ENCODE data around the gene SPDYE6. TPM values are rescaled to one million over a fixed set of nuclear protein-coding genes. Genes with fewer than 3 reads are reported as not detected.
"Not testable (repeated sequence)": the region's sequence is repeated elsewhere in the genome, so short reads cannot be mapped to it uniquely, and the experiment has no call there.

Gene SPDYE6
- total RNA-seq, 1 donor from 2014 or later: not detected

GRCh38 chr7:102326157-102326889 lies 29.9 kb downstream of the SPDYE6 start:
- no peaks in the 10 kb centered on the region for H3K9me3 Mint-ChIP-seq
- H3K4me3 Mint-ChIP-seq: no peak overlapping the region
- no peaks in the 10 kb centered on the region for H3K4me1 Mint-ChIP-seq (ENCODE audit: unreplicated experiment)
- TF ChIP-seq CTCF (conservative IDR thresholded peaks at IDR 0.05): no peak
- H3K27me3 Mint-ChIP-seq: peaks cover 7% of the 10 kb centered on the region
- H3K36me3 Mint-ChIP-seq: no peaks in the 10 kb centered on the region
- DNase-seq (ENCODE audit: extremely low spot score, unreplicated experiment): peak; percentile 55
- no peak overlapping the region for H3K27ac Mint-ChIP-seq

- H3K27me3 Mint-ChIP-seq; H3K27ac Mint-ChIP-seq; H3K4me1 Mint-ChIP-seq (ENCODE audit: unreplicated experiment); H3K4me3 Mint-ChIP-seq; H3K36me3 Mint-ChIP-seq; H3K9me3 Mint-ChIP-seq: not testable (repeated sequence)
- peak; percentile 15 for DNase-seq (ENCODE audit: extremely low spot score, unreplicated experiment)
Observed at GRCh38 chr7:102325106-102325505, 31.1 kb downstream of the SPDYE6 start.

- H3K4me3 Mint-ChIP-seq: no peak overlapping the region
- peaks cover 7% of the 10 kb centered on the region for H3K27me3 Mint-ChIP-seq
- no peak for TF ChIP-seq CTCF (conservative IDR thresholded peaks at IDR 0.05)
- H3K36me3 Mint-ChIP-seq: no peaks in the 10 kb centered on the region
- no peaks in the 10 kb centered on the region for H3K4me1 Mint-ChIP-seq (ENCODE audit: unreplicated experiment)
- H3K27ac Mint-ChIP-seq: no peak overlapping the region
- DNase-seq (ENCODE audit: extremely low spot score, unreplicated experiment): no peak
- H3K9me3 Mint-ChIP-seq: no peaks in the 10 kb centered on the region
Observed at GRCh38 chr7:102323914-102324195, 32.4 kb downstream of the SPDYE6 start.

GRCh38 chr7:102322202-102322715 lies 34.0 kb downstream of the SPDYE6 start:
- H3K4me3 Mint-ChIP-seq: no peak overlapping the region
- DNase-seq (ENCODE audit: extremely low spot score, unreplicated experiment): no peak

GRCh38 chr7:102321351-102322201 lies 34.7 kb downstream of the SPDYE6 start:
- no peak for TF ChIP-seq CTCF (conservative IDR thresholded peaks at IDR 0.05)
- DNase-seq (ENCODE audit: extremely low spot score, unreplicated experiment): no peak
- peaks cover 4% of the 10 kb centered on the region for H3K27me3 Mint-ChIP-seq
- H3K4me1 Mint-ChIP-seq (ENCODE audit: unreplicated experiment): no peaks in the 10 kb centered on the region
- H3K27ac Mint-ChIP-seq: no peak overlapping the region
- no peaks in the 10 kb centered on the region for H3K9me3 Mint-ChIP-seq
- no peaks in the 10 kb centered on the region for H3K36me3 Mint-ChIP-seq
- H3K4me3 Mint-ChIP-seq: no peak overlapping the region

More at GRCh38 chr7:102322202-102322715, 34.0 kb downstream of the SPDYE6 start:
- Mint-ChIP-seq H3K27ac (no peak overlapping the region), H3K4me1 (ENCODE audit: unreplicated experiment) (no peaks in the 10 kb centered on the region), H3K9me3 (no peaks in the 10 kb centered on the region), H3K36me3 (no peaks in the 10 kb centered on the region), H3K27me3 (peaks cover 4% of the 10 kb centered on the region)
- no peak for TF ChIP-seq CTCF (conservative IDR thresholded peaks at IDR 0.05)

Data from type B pancreatic cell (in vitro differentiated cells).